HUES48 (cell line): ENCODE measurements around the gene FGF3.

Experiments
- H3K27ac ChIP-seq: one replicate; pipeline ENCODE4 v1.7.0; 2013; ENCODE audit warnings: low read depth, low read length, inconsistent platforms
- H3K27me3 ChIP-seq: 2 replicates; pipeline ENCODE4 v1.6.1; 2013; ENCODE audit warnings: mild to moderate bottlenecking, low read length; ENCODE audit not compliant: control insufficient read depth, insufficient read depth
- H3K36me3 ChIP-seq: 2 replicates; pipeline ENCODE4 v1.6.1; 2013; ENCODE audit warnings: low read length; ENCODE audit not compliant: control insufficient read depth, insufficient read depth
- H3K4me1 ChIP-seq: 2 replicates; pipeline ENCODE4 v1.6.1; 2013; ENCODE audit warnings: mild to moderate bottlenecking, low read length; ENCODE audit not compliant: control insufficient read depth, insufficient read depth
- H3K4me3 ChIP-seq: 2 replicates; pipeline ENCODE4 v1.5.1; 2013; ENCODE audit warnings: mild to moderate bottlenecking, low read depth, low read length
- H3K9ac ChIP-seq: 2 replicates; pipeline ENCODE4 v1.6.1; 2013; ENCODE audit warnings: mild to moderate bottlenecking, low read depth, low read length, moderate library complexity
- H3K9me3 ChIP-seq: 2 replicates; pipeline ENCODE4 v1.6.1; 2013; ENCODE audit warnings: low read length; ENCODE audit not compliant: control insufficient read depth, insufficient read depth

The FGF3 gene

GRCh38 chr11:69787906-69788305 lies 31.3 kb downstream of the FGF3 start:
- H3K9ac ChIP-seq = no peak overlapping the region
- no peaks in the 10 kb centered on the region for H3K36me3 ChIP-seq
- no peak overlapping the region for H3K27ac ChIP-seq
- no peaks in the 10 kb centered on the region for H3K27me3 ChIP-seq
- no peak overlapping the region for H3K4me3 ChIP-seq
- H3K4me1 ChIP-seq = no peaks in the 10 kb centered on the region
- no peaks in the 10 kb centered on the region for H3K9me3 ChIP-seq

GRCh38 chr11:69787457-69787856 lies 31.8 kb downstream of the FGF3 start:
- Histone ChIP-seq H3K36me3 (no peaks in the 10 kb centered on the region), H3K27me3 (no peaks in the 10 kb centered on the region), H3K4me1 (no peaks in the 10 kb centered on the region), H3K27ac (no peak overlapping the region), H3K9ac (no peak overlapping the region), H3K4me3 (no peak overlapping the region), H3K9me3 (no peaks in the 10 kb centered on the region)

DNA sequence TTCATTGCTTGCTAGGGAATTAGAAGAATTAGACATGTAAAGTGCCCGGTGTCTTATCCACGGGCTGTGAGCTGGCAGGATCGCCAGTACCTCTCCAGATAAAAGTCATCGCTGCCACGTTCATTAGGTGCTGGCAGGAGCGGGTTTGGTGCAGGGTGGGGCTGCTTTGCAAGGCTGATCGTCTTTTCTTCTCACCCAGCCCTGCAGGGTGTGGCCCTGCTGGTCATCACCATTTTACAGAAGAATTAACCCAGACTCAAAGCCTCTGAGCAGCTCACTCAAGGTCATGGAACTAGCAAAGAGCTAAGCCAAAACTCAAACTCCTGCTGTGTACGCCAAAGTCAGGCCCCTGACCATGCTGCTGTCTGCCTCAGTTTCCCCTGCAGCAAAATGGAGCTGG lies 38.0 kb downstream of the FGF3 start:
- Histone ChIP-seq H3K9me3 (no peaks in the 10 kb centered on the region), H3K36me3 (no peaks in the 10 kb centered on the region), H3K4me1 (no peaks in the 10 kb centered on the region), H3K27ac (no peak overlapping the region), H3K27me3 (peaks cover 11% of the 10 kb centered on the region), H3K4me3 (no peak overlapping the region), H3K9ac (no peak overlapping the region)

DNA sequence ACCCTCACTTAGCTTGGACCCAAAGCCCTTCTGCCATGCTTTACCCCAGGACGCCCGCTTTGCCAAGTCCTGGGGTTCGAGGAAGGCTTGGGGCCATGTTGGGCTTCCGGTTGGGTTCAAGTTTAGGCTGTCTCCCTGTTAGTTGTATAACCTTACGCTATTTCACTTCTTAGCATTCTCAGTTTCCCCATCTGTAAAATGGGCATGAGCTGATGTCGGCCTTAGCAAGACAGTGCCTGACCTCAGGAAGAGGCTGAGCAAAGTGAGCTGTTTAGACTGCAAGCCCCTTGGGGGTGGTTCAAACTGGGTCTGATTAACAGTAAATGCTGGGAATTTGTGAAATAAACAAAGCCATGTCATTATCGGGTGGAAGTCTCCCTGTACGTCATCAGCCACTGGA lies 40.8 kb downstream of the FGF3 start:
- H3K9me3 ChIP-seq = no peaks in the 10 kb centered on the region
- H3K4me1 ChIP-seq = peaks cover 12% of the 10 kb centered on the region; the same call in 1 of the 2 replicates
- H3K36me3 ChIP-seq = no peaks in the 10 kb centered on the region
- H3K27ac ChIP-seq = no peak overlapping the region
- no peak overlapping the region for H3K9ac ChIP-seq
- peaks cover 40% of the 10 kb centered on the region for H3K27me3 ChIP-seq
- no peak overlapping the region for H3K4me3 ChIP-seq

DNA sequence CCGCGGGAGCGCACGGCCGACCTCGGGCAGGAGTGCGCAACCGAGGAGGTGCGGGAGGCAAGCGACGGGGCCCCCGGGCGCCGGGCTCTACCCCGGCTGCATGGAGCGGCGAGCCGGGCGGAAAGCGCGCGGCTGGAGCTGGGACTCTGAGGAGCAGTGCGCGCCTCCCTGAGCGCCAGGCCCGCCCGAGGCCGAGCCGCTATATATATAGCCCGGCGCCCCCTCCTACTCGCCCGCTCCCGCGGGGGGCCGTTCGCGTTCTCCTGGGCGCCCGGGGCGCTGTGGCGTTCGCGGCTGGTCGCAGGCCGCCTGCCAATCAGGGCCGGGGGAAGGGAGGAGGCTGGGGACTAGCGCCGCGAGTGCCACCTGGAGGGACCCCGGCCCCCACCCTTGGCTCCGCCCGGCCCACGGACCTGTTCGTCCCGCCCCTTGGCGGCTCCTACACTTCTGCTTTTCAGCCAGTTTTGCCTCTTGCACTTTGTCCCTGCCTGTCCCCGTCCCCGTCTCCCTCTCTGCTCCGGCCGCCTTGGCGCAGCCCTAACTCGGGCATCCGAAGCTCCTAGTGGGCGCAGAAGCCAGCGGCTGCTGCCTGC lies 44.0 kb downstream of the FGF3 start, which contains the start of gene FGF4:
Gene FGF4 (minus strand): TSS at position 179 of the 593 bp plus-strand sequence. CDS start 257 bp downstream, outside the sequence.
- Histone ChIP-seq H3K4me1 (peaks cover 38% of the 10 kb centered on the region), H3K36me3 (no peaks in the 10 kb centered on the region), H3K4me3 (peak within 1 kb of the TSS; percentile 58), H3K9ac (no peak within 1 kb of the TSS), H3K27me3 (peaks cover 53% of the 10 kb centered on the region), H3K27ac (no peak within 1 kb of the TSS), H3K9me3 (no peaks in the 10 kb centered on the region)

DNA sequence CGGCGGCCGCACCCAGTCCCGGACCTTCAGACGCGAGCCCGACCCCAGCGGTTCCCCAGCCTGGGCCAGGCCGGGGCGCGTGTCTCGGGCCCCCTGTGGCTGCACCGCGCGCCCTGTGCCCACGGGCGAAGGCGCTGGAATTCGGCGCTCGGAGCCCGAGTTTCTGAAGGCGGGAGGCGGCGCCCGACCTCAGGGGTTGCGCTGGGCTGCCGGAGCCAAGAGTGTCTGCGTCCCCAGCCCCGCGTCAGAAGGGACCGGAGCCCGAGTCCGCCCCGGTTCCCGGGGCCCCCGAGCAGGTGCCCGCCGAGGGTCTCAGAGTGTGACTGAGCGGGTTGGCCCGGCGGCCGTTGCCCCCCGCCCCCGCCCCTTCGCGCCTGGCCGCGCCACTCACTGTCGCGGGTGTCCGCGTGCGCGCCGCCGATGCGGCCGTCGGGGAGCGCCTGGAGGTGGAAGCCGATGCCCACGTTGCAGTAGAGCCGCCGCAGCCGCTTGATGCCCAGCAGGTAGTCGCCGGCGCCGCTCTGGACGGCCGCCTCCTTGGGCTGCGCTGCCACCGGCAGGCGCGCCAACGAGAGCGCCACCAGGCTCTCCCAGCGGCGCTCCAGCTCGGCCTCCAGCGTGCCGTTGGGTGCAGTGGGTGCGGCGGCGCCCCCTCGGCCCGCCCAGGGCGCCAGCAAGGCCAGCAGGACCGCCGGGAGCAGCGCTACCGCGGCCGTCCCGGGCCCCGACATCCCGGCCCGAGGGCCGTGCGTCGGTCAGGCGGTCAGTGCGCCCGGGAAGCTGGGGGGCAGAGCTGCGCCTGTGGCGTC lies 44.7 kb downstream of the FGF3 start:
- Histone ChIP-seq H3K36me3 (no peaks in the 10 kb centered on the region), H3K27ac (no peak overlapping the region), H3K9ac (no peak overlapping the region), H3K4me1 (peaks cover 38% of the 10 kb centered on the region), H3K4me3 (peak overlapping the region; percentile 58), H3K9me3 (no peaks in the 10 kb centered on the region), H3K27me3 (peaks cover 53% of the 10 kb centered on the region)

GRCh38 chr11:69773626-69774353 lies 45.4 kb downstream of the FGF3 start:
- Histone ChIP-seq H3K9ac (no peak overlapping the region), H3K4me3 (peak overlapping the region; percentile 58; the same call in 1 of the 2 replicates), H3K27me3 (peaks cover 53% of the 10 kb centered on the region)

GRCh38 chr11:69771466-69771865 lies 47.8 kb downstream of the FGF3 start:
- no peaks in the 10 kb centered on the region for H3K9me3 ChIP-seq
- no peak overlapping the region for H3K9ac ChIP-seq
- H3K4me3 ChIP-seq = peak overlapping the region; percentile 42; the same call in 1 of the 2 replicates
- H3K36me3 ChIP-seq = no peaks in the 10 kb centered on the region
- peaks cover 38% of the 10 kb centered on the region for H3K4me1 ChIP-seq
- H3K27ac ChIP-seq = peak overlapping the region; percentile 34
- H3K27me3 ChIP-seq = peaks cover 44% of the 10 kb centered on the region

More at GRCh38 chr11:69773626-69774353, 45.4 kb downstream of the FGF3 start:
- no peaks in the 10 kb centered on the region for H3K9me3 ChIP-seq
- H3K36me3 ChIP-seq = no peaks in the 10 kb centered on the region
- H3K4me1 ChIP-seq = peaks cover 38% of the 10 kb centered on the region
- H3K27ac ChIP-seq = no peak overlapping the region

DNA sequence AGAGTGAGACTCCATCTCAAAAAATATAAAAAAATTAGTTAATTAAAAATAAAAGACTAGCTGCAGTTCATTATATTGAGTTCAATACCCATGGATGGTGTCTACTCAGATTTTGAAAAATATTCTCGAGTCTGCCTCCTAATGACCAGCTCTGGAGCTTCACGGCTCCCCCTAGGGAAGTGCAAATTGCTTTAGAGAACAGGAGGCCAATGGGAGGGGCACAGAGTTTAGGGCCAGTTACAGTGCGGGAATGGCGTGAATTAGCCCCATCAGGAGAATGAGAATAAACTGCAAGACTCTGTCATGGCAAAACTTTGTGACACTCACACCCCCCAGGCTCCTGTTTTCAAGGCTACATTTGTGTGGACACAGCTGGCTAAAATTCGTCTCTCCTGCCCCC lies 48.7 kb downstream of the FGF3 start:
- H3K9me3 ChIP-seq = no peaks in the 10 kb centered on the region
- peaks cover 34% of the 10 kb centered on the region for H3K4me1 ChIP-seq
- H3K9ac ChIP-seq = no peak overlapping the region
- no peak overlapping the region for H3K27ac ChIP-seq
- H3K4me3 ChIP-seq = no peak overlapping the region
- no peaks in the 10 kb centered on the region for H3K36me3 ChIP-seq
- H3K27me3 ChIP-seq = peaks cover 35% of the 10 kb centered on the region

DNA sequence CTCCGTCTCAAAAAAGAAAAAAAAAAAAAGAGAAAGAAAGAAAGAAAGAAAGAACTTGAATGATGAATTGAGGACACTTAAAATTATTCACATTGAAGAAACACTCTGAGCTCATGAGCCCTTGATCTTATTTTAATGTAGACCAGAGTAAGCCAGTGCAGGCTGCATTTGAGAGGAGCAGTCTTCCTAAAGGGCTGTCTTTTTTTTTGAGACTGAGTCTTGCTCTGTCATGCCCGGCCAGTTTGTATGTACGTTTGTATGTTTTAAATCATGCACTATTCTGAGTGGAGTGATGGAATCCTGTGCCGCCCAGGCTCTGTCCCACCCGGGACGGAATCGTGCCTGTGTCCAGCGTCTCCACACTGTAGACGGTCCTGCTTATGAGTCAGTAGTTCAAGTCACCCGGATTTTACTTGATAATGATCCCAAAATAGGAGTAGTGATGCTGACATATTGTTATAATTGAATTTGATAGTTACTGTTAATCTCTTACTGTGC lies 53.7 kb downstream of the FGF3 start:
- Histone ChIP-seq H3K27me3 (no peaks in the 10 kb centered on the region), H3K9ac (no peak overlapping the region), H3K36me3 (no peaks in the 10 kb centered on the region), H3K4me3 (no peak overlapping the region), H3K4me1 (peaks cover under 1% of the 10 kb centered on the region), H3K27ac (no peak overlapping the region), H3K9me3 (no peaks in the 10 kb centered on the region)
